Stimulated activated CD8-positive, alpha-beta memory T cell treated with anti-CD3 and anti-CD28 coated beads, Interleukin-15, amount 100 ng/mL, for 1 hour (primary cell): ENCODE data around the gene ZNF335.
"Not testable (repeated sequence)": the region's sequence is repeated elsewhere in the genome, so short reads cannot be mapped to it uniquely, and the experiment has no call there.

Source experiments
- DNase-seq: peaks from one replicate; pipeline ENCODE4 v3.0.0-alpha.2; 2020; ENCODE audit warnings: low read depth

ZNF335 gene

DNA sequence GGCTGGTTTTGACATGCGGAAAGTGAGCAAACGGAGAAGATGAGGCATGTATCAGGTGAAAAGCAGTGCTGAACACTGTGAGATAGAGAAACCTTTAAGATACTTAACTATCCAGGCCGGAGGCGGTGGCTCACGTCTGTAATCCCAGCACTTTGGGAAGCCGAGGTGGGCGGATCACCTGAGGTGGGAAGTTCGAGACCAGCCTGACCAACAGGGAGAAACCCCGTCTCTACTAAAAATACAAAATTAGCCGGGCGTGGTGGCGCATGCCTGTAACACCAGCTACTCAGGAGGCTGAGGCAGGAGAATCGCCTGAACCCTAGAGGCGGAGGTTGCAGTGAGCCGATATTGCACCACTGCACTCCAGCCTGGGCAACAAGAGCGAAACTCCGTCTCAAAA lies 40.3 kb downstream of the ZNF335 start:
- DNase-seq, result not testable (repeated sequence)

DNA sequence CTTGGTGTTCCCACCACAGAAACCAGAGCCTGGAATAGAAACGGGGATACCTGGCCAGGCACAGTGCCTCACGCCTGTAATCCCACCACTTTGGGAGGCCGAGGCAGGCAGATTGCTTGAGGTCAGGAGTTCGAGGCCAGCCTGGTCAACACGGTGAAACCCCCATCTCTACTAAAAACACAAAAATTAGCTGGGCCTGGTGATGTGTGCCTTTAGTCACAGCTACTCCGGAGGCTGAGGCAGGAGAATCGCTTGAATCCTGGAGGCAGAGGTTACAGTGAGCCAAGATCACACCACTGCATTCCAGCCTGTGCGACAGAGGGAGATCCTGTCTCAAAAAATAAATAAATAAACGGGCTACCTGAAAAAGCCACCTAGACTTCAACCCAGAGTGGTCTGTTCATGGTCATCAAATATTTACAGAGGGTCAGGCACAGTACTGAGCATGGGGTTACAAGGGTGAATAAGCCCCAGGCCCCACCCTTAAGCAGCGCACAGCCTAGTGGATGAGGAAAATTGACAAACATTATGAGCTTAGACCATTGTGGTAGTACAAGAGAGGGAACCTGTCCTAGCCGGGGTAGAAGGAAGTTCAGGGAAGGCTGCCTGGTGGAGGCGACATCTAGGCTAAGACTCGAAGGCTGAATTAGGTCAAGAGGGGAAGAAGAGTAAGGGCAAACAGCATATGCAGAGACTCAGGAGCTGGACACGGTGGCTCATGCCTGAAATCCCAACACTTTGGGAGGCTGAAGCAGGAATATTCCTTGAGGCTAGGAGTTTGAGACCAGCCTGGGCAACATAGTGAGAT lies 44.7 kb downstream of the ZNF335 start:
- no peak for DNase-seq

DNA sequence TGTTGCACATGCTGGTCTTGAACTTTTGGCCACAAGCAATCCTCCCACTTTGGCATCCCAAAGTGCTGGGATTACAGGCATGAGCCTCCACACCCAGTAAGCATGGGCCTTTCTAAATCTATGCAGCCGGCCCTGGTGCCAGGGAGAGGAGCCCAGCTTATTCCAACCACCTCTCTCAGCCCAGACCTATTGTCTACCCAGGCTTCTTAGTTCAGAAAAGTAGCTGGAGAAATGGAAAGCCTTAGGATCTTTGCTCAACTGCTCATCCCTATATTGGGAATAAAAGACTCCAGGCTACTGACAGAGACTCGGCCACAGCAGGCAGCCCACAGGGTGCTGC lies 45.3 kb downstream of the ZNF335 start:
- no peak for DNase-seq

DNA sequence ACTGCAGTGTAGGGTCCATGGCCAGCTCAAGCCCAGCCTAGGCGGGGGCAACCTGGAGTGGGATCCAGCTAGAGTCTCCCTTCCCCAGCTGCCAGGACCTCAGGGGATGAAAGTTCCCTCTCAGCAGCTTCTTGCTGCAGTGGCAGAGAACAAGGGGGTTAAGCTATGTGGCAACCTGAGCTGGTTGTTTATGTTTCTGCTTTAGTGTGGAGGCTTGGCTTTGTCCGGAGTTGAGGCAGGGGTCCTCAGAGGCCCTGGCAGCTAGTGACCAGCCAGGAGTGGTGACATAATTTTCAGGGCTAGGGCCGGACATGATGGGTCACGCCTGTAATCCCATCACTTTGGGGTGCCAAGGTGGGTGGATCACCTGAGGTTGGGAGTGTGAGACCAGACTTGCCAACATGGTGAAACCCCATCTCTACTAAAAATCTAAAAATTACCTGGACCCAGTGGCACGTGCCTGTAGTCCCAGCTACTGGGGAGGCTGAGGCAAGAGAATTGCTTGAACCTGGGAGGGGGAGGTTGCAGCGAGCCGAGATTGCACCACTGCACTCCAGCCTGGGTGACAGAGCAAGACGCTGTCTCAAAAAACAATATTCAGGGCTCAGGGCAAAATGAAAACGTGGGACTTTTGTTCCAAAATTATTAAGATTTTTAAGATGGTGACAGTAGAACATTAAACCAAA lies 46.0 kb downstream of the ZNF335 start:
- DNase-seq, result no peak

DNA sequence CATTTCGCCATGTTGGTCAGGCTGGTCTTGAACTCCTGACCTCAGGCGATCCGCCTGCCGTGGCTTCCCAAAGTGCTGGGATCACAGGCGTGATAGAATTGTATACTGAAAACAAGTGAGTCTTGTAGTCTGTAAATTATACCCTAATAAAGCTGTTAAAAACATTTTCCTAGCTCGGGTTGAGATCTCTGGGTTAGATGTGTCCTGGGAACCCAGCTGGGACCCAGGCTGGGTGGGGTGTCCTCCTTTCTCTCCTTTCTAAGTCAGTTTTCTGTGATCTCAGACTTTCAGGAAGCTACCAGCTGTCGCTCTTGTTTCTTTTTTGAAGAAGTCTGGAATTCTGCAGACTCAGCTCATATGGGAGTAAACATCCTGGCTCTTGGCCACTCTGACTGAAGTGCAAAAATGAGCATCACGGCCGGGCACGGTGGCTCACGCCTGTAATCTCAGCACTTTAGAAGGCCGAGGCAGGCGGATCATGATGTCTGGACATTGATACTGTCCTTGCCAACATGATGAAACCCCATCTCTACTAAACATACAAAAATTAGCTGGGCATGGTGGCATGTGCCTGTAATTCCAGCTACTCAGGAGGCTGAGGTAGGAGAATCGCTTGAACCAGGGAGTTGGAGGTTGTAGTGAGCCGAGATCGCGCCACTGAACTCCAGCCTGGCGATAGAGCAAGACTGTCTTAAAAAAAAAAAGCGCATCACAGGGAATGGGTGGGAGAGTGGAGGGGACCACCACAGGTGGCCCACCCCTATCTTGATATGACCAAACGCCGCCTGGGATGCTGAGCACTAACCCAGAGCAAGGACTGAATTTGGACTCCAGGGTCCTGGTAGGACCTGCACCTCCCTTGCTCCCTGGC lies 47.4 kb downstream of the ZNF335 start:
- no peak for DNase-seq

DNA sequence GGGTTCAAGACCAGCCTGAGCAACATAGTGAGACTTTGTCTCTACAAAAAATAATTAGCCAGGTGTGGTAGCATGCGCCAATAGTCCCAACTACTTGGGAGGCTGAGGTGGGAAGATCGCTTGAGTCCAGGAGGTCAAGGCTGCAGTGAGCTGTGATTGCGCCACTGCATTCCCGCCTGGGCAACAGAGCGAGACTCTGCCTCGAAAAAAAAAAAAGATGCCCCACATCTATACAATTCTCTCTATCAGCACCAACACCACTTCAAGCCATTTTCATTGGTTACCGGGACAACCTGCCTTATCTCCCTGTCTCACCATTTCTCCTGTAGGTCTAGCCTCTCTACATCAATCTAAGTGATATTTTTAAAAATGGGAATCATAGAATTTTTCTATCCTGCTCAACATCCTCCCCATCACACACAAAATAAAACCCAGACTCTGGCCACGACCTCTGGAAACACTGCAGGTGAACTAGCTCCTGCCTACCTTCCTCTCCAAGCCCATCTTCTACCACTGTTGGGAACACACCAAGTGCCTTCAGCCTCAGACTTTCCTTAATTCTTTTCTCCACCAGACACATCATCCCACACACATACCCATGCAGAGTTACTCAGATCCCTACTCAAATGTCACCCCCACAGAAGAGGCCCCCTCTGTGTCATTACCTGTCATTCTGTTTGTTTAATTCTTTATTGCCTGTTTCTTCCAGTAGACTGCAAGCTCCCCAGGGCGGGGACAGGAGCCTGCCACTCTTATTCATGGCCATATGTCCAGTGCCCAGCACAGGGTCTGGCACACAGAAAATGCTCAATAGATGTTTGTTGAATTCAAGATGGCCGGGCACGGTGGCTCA lies 50.4 kb downstream of the ZNF335 start:
- DNase-seq, result no peak

DNA sequence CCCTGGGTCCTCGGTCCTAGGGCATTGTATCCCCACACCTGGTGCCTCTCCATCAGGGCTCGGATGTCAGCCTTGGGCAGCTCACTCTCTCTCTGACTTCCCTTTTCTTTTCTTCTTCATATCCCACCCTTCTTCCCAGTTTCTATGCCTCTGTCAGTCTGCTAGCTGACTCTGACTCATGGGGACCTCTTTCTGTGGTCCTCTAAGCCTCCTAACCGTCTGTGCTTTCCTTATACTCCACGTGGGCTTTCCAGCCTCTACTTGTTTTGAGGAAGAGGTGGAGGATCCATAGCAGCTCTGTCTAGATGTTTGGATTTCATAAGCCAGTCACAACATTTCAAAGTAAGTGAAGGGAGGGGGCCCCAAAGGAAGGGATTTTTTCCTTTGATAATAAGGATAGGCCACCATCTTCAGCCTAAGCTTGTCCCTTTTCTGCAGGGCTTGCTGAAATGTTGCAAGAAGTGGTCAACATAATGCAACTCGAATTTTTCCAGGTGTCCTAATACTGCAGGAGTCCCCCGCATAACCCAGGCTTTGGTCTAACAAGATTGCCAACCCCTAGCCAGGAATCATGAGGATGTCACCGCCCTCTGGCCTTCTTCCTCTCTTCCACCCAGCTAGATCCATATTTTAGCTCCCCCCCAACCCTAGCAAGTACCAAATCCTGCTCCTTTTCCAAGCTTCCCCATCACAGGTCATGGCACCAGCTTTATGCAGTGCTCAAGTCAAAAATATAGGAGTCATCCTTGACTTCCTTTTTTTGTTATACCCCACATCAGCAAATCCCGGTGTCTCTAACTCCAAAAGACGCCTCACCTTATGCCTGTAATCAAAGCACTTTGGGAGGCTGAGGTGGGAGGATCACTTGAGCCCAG lies 51.3 kb downstream of the ZNF335 start:
- no peak for DNase-seq

DNA sequence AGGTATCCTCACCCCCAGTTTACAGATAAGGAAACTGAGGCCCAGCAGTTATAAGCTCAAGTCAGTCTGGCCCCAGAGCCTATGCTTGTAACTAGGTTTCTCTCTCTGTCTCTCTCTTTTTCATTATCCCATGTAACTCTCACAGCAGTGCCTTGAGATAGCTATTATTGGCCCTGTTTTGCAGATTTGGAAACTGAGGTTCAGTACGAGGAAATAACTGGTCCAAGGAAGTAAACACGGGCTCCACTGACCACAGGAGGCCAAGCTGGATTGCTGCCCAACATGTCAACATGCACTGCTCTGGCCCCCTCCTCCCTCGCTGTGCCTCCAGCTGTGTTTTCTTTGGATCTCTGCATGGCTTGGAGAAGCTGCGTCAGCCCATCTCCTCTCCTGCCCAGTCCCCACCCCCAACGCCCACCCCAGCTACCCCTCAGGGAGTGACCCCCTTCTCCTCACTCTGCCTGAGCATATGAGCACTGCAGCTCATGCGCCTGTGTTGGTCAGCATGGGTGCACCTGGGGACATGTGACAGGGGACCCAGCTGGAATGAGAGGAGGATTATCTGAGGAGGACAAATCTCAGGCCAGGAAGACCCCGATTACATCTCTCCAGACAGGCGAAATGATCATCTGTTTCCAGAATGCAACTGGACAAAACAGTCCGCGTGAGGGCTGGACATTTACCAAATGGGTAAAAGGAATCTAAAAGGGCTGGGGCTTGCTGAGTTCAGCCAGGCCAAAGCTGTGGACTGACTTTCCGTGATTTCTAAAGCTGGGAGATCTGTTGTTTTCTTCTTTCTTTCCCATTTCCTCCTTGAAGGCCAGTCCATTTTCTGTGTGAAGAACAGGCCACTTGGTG lies 52.2 kb downstream of the ZNF335 start:
- no peak for DNase-seq

DNA sequence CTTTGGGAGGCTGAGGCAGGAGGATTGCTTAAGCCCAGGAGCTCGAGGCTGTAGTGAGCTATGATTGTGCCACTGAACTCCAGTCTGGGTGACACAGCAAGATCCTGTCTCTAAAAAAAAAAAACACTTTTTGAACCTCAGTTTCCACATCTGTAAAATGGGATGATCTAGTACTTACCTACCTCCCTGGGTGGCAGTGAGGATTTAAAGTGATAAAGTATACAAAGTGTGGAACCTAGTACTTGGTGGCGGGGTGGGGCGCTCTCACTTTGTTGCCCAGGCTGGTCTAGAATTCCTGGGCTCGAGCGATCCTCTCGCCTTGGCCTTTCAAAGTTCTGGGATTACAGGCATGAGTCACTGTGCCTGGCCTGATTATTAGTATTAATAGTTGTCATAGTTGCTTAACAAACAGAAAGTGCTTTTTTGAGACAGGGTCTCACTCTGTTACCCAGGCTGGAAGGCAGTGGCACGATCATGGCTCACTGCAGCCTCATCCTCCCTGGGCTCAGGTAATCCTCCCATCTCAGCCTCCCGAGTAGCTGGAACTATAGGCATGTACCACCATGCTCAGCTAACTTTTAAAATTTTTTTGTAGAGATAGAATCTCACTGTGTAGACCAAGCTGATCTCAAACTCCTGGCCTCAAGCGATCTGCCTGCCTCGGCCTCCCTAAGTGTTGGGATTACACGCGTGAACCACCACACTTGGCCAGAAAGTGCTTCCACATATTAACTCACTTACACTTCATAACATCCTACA lies 53.0 kb downstream of the ZNF335 start:
- no peak for DNase-seq

DNA sequence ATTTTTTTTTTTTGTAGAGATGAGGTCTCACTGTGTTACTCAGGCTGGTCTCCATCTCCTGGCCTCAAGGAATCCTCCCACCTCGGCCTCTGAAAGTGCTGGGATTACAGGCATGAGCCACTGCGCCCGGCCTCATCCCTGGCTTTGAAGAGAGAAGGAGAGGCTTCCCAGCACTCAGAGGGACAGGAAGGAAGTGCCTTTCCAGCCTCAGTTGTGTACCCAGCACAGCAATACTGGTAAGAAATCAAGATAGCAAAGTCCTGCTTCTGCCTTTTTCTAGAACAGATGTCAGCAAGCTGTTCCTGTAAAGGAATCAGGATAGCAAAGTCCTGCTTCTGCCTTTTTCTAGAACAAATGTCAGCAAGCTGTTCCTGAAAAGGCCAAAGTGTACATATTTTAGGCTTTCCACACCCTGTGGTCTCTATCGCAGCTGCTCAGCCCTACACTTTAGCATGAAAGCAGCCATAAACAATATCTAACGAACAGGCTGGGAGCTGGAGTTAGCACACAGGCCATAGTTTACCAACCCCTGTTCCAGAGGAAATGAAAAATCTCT lies 53.7 kb downstream of the ZNF335 start:
- DNase-seq, result no peak

DNA sequence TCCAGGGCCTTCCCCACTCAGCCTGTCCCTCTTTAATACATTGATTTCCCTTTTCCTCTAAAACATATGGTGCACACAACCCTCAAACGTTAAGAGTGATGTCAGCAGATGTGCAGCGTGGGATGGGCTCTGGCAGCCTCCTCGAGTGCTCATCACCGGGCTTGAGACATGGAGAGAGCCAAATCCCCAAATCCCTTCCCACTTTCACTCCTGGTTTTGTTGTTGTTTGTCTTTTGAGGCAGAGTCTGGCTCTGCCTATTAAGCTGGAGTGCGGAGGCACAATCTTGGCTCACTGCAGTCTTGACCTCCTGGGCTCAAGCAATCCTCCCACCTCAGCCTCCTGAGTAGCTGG lies 54.2 kb downstream of the ZNF335 start:
- DNase-seq, result no peak

DNA sequence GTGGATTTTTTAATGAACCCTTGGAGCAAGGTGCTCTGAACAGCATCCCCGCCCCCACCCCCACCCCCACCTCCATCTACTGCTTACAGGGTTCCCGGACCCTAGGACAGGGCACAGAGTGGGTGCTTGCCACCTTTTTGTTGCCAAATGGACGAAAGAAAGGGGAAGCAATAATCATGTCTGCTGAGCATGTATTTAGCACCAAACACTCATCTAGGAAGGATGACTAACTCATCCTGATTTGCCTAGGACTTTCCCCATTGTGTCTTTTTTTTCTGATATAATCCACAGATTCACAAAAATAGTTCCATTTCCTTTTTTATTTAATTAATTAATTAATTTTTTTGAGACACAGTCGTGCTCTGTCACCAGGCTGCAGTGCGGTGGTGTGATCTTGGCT lies 58.9 kb downstream of the ZNF335 start:
- DNase-seq, result no peak

DNA sequence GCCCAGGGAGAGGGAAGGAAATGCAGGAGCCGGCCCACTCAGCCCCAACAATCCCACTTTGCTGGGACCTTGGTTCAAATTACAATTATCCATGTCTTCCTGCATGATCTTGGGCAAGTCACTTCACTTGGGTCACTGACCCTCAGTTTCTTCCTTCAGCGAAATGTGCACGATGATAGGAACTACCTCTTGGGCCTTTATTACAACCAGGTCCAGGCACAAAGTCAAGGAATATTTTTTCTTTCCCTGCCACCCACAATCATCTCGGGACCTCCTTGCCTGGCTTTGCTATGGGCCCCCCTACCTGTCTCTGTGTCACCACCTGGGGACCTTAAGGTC lies 59.7 kb downstream of the ZNF335 start:
- DNase-seq, result no peak

DNA sequence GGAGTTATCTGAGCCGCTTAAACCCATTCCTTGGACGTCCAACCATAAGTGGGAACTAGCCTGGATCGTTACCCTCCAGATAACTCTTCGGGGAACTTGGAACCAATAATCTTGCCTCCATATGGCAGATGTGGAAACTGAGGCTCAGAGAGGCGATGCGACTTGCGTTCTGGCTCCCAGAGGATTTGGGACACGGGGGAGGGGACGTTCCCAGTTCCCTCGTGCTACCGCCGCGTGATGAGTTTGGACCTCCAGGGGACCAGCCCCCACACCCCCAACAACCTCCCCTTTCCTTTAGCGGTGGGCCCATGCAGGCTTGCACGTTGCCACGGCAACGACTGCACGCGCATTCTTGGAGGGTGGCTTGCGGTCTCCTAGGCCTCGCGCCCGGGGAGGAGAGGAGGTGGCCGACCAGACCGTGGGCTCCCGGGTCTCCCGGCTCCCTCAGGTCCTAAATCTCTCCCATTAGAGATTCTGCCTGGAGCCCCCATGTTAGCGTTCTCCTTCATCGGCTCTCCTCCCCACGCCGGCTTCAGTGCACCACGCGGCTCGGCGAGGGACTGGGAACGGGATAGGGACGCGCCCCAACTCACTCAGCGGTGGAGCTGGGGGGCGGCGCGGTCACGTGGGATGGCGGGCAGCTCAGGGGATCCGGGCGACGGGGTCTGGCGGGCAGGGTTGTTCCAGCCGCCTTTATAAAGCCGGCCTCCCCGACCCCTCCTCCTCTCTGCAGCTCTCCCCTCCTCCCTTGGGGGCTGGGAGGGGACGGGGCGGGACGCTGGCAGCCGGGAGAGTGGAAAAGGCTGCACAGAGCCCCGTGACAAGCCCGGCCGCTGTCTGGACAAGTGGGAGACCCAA lies 60.3 kb downstream of the ZNF335 start, which contains the start of gene PLTP:
TSS of gene PLTP (minus strand) at position 670 of the 858 bp plus-strand sequence. CDS start 703 bp downstream, outside the sequence.
- no peak for DNase-seq

DNA sequence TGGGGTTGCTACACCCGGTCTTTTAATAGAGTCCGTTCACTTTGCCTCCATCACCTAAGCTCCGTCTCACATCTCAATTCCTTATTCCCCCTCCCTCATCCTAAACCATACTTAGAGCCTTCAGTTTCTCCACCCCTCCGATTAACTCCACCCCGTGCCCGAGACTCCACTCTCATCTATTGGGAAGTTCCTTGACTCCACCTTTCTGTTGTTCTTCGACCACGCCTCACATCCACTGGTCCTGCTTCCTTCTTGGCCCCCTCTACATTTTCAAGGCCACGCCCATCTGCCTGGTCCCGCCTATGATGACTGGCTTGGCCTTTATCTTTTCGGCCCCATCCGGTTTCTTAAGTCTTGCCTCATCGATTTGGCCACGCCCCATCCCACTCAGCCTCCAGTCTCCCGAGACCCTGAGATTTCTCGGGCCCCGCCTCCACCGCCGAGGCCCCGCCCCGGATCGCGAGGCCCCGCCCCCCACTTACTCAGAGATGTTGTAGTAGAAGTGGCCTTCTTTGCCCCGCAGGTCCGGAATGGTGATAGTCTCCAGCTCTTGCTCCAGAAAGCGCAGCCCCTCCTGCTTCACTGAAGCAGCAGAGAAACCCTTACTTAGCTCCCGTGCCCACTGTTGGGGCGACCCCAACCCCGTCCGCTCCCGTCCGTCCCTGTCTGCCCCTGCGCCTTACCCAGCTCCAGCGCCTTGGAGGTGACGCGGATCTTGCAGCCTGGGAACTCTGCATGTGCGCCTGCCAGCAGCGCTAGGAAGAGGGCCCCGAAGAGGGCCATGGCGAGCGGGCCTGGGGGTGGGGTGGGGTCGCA lies 61.1 kb downstream of the ZNF335 start:
- peak; percentile 78 for DNase-seq

DNA sequence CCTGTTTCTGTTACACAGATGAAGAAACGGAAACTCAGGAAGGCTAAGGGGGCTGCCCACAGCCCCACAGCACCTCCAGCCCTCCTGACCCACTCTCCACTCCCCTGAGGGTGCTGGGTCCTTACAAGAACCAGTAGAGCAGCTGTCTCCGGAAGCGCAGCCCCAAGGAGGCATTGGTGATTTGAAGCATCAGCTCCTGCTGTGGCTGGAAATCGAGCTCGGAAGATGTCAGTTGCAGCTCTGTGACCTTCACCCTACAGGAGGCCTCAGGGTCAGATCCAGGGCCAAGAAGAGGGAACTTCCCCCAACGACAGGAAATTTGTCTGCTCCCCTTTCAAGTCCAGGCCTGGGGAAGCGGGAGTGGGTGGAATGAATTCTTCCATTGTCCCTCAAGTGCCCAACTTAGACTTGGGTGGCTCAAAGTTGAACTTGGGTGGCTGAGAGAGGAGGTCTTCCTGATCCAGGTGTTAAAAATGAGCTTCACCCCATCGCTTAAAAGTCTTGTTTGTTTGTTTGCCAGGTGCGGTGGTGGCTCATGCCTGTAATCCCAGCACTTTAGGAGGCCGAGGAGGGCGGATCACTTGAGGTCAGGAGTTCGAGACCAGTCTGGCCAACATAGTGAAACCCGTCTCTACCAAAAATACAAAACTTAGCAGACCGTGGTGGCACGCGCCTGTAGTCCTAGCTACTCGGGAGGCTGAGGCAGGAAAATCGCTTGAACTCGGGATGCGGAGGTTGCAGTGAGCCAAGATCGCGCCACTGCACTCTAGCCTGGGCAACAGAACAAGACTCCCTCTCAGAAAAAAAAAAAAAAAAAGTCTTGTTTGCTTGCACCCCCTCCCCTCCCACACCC lies 62.0 kb downstream of the ZNF335 start:
- DNase-seq, result no peak
